ENCODE measurements around the gene KLHDC3. TPM values are rescaled to one million over a fixed set of nuclear protein-coding genes. Genes with fewer than 3 reads are reported as not detected.
A peak's percentile ranks its signal among the peaks of the same experiment; 100 is the strongest.

Gene KLHDC3
- total and polyA plus RNA-seq, 2 of the 13 experiments (the other 11 are each of a cell fraction or from before 2014, with no cell fraction given) = 78.3 to 91.5 TPM

DNA sequence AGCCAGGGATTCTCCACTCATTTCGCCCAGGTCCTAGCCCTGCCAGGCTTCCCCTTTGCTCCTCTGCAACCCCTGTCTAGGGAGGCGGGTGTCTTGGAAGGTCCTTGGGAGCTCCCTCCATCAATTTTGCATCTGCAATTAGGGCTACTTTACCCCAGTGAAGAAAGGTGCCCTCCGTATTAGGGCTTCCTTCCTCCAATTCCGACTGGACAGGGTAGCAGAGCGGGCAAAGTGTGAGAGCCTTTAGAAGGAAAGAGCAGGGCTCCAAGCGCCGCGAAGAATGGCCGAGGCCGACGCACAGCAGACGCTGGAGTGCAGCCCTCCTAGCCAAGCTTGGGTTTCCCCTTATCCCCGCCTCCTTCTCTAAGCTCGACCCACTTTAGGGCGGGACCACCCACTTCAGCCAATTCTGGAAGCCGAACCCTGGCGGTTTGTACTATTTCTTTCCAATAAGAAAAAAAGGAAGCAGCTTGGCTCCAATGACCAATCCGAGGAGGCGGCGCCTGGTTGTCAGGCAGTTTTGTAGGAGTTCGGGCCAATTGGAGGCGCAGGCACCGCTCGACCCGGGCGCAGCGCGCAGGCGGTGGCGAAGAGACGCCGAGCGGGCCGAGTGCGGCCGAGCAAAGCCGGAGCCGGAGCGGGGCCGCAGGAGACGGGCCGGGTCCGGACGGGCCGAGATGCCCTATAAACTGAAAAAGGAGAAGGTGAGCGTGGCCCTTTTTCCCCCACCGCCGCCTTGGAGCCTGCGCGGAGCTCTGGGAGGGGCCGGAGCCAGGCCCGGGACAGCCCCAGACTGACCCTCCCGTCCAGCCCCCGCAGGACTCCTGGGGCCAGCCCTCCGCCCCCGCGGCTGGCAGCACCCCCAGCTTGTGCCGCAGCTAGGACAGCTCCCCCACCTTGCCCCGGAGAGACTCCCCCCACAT lies 29.8 kb upstream of the KLHDC3 start, which contains the start of gene PPP2R5D (continued):
- peak; percentile 51; the same call in 1 of the 2 replicates for TF ChIP-seq CBX5 (CRISPR knock-in tag; IDR thresholded peaks at IDR 0.05; ENCODE audit: borderline replicate concordance)
- TF ChIP-seq SRSF1 (optimal IDR thresholded peaks at IDR 0.05; ENCODE audit: low read depth, low read length) = peak; percentile 52
- TF ChIP-seq, protein P1, sequence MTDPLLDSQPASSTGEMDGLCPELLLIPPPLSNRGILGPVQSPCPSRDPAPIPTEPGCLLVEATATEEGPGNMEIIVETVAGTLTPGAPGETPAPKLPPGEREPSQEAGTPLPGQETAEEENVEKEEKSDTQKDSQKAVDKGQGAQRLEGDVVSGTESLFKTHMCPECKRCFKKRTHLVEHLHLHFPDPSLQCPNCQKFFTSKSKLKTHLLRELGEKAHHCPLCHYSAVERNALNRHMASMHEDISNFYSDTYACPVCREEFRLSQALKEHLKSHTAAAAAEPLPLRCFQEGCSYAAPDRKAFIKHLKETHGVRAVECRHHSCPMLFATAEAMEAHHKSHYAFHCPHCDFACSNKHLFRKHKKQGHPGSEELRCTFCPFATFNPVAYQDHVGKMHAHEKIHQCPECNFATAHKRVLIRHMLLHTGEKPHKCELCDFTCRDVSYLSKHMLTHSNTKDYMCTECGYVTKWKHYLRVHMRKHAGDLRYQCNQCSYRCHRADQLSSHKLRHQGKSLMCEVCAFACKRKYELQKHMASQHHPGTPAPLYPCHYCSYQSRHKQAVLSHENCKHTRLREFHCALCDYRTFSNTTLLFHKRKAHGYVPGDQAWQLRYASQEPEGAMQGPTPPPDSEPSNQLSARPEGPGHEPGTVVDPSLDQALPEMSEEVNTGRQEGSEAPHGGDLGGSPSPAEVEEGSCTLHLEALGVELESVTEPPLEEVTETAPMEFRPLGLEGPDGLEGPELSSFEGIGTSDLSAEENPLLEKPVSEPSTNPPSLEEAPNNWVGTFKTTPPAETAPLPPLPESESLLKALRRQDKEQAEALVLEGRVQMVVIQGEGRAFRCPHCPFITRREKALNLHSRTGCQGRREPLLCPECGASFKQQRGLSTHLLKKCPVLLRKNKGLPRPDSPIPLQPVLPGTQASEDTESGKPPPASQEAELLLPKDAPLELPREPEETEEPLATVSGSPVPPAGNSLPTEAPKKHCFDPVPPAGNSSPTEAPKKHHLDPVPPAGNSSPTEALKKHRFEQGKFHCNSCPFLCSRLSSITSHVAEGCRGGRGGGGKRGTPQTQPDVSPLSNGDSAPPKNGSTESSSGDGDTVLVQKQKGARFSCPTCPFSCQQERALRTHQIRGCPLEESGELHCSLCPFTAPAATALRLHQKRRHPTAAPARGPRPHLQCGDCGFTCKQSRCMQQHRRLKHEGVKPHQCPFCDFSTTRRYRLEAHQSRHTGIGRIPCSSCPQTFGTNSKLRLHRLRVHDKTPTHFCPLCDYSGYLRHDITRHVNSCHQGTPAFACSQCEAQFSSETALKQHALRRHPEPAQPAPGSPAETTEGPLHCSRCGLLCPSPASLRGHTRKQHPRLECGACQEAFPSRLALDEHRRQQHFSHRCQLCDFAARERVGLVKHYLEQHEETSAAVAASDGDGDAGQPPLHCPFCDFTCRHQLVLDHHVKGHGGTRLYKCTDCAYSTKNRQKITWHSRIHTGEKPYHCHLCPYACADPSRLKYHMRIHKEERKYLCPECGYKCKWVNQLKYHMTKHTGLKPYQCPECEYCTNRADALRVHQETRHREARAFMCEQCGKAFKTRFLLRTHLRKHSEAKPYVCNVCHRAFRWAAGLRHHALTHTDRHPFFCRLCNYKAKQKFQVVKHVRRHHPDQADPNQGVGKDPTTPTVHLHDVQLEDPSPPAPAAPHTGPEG (CRISPR knock-in tag; IDR thresholded peaks at IDR 0.05) = peak; percentile 91
- TF ChIP-seq ZNF766 (CRISPR knock-in tag; IDR thresholded peaks at IDR 0.05; ENCODE audit: borderline replicate concordance) = peak; percentile 66; the same call in 1 of the 2 replicates
- TF ChIP-seq SMAD3 (CRISPR knock-in tag; IDR thresholded peaks at IDR 0.05) = peak; percentile 22; the same call in 1 of the 2 replicates
- TF ChIP-seq PHB2 (IDR thresholded peaks at IDR 0.05; ENCODE audit: partially characterized antibody) = no peak
- peak; percentile 62; the same call in 1 of the 2 replicates for TF ChIP-seq YEATS2 (CRISPR knock-in tag; IDR thresholded peaks at IDR 0.05; ENCODE audit: borderline replicate concordance)
- TF ChIP-seq AGO2 (optimal IDR thresholded peaks at IDR 0.05; ENCODE audit: low read depth, low read length) = peak; percentile 46
- TF ChIP-seq PRPF4 (IDR thresholded peaks at IDR 0.05; ENCODE audit: low read depth, low read length, poor library complexity, severe bottlenecking) = no peak
- peak; percentile 29; the same call in 1 of the 2 replicates for TF ChIP-seq RAD21 (CRISPR knock-in tag; IDR thresholded peaks at IDR 0.05)
- peak; percentile 33; the same call in 1 of the 2 replicates for TF ChIP-seq PPARG (CRISPR knock-in tag; conservative IDR thresholded peaks at IDR 0.05)
- TF ChIP-seq NR2F1 (CRISPR knock-in tag; IDR thresholded peaks at IDR 0.05) = no peak
- TF ChIP-seq, protein P2, sequence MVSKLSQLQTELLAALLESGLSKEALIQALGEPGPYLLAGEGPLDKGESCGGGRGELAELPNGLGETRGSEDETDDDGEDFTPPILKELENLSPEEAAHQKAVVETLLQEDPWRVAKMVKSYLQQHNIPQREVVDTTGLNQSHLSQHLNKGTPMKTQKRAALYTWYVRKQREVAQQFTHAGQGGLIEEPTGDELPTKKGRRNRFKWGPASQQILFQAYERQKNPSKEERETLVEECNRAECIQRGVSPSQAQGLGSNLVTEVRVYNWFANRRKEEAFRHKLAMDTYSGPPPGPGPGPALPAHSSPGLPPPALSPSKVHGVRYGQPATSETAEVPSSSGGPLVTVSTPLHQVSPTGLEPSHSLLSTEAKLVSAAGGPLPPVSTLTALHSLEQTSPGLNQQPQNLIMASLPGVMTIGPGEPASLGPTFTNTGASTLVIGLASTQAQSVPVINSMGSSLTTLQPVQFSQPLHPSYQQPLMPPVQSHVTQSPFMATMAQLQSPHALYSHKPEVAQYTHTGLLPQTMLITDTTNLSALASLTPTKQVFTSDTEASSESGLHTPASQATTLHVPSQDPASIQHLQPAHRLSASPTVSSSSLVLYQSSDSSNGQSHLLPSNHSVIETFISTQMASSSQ (IDR thresholded peaks at IDR 0.05; ENCODE audit: low read depth) = no peak
- TF ChIP-seq, protein P2 (CRISPR knock-in tag; IDR thresholded peaks at IDR 0.05; ENCODE audit: borderline replicate concordance) = no peak; the same call in 1 of the 2 replicates
- TF ChIP-seq TAF1 (CRISPR knock-in tag; IDR thresholded peaks at IDR 0.05) = peak; percentile 92
- TF ChIP-seq, protein P3, sequence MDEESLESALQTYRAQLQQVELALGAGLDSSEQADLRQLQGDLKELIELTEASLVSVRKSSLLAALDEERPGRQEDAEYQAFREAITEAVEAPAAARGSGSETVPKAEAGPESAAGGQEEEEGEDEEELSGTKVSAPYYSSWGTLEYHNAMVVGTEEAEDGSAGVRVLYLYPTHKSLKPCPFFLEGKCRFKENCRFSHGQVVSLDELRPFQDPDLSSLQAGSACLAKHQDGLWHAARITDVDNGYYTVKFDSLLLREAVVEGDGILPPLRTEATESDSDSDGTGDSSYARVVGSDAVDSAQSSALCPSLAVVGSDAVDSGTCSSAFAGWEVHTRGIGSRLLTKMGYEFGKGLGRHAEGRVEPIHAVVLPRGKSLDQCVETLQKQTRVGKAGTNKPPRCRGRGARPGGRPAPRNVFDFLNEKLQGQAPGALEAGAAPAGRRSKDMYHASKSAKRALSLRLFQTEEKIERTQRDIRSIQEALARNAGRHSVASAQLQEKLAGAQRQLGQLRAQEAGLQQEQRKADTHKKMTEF (CRISPR knock-in tag; IDR thresholded peaks at IDR 0.05) = peak; percentile 74
- TF ChIP-seq ZNF569 (CRISPR knock-in tag; IDR thresholded peaks at IDR 0.05; ENCODE audit: borderline replicate concordance) = no peak
